BLaER1 (cell line): ENCODE measurements around the gene TRAM2.
A peak's percentile ranks its signal among the peaks of the same experiment; 100 is the strongest.

ENCODE experiments used
- H3K27ac ChIP-seq: shearing (Covaris generic); formaldehyde crosslinking; 2 replicates; pipeline ENCODE4 v1.8.1; 2022
- H3K27me3 ChIP-seq: shearing (Covaris generic); formaldehyde crosslinking; 2 replicates; pipeline ENCODE4 v1.8.1; 2022
- H3K36me3 ChIP-seq: shearing (Covaris generic); formaldehyde crosslinking; 2 replicates; pipeline ENCODE4 v1.8.1; 2022
- H3K4me1 ChIP-seq: shearing (Covaris generic); formaldehyde crosslinking; 2 replicates; pipeline ENCODE4 v1.8.1; 2022
- H3K4me2 ChIP-seq: shearing (Covaris generic); formaldehyde crosslinking; 2 replicates; pipeline ENCODE4 v1.8.1; 2022
- H3K4me3 ChIP-seq: shearing (Covaris generic); formaldehyde crosslinking; 2 replicates; pipeline ENCODE4 v1.8.1; 2022
- H3K9ac ChIP-seq: shearing (Covaris generic); formaldehyde crosslinking; 2 replicates; pipeline ENCODE4 v1.8.1; 2022
- H3K9me3 ChIP-seq: shearing (Covaris generic); formaldehyde crosslinking; 2 replicates; pipeline ENCODE4 v1.8.1; 2022
- H4K20me1 ChIP-seq: shearing (Covaris generic); formaldehyde crosslinking; 2 replicates; pipeline ENCODE4 v1.8.1; 2022
- Cebpa-rat ChIP-seq: shearing (Covaris generic); IDR thresholded peaks from 2 replicates; pipeline ENCODE4 v1.8.1; 2022

TRAM2 gene

DNA sequence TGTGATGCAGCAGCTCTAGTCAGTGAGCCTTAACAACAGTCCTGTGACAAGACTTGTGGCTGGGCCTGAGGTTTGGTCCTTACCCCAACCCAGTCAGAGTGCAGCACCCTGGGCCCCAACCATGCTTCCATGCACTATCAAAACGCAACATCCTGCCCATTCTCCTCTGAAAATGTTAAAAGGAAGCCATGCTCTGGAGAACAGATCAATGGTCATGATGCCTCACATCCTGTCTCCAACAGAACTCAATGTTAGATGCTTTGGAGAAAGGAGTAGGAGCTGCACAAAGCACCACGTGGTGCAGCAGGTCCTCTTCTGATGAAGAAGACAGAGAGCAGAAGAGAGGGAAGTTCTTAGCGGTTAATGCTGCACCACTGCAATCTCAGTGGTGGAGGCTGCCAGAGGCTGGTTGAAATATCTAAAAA is 41.9 kb downstream of the TRAM2 start:
- Histone ChIP-seq H4K20me1 (no peaks in the 10 kb centered on the region), H3K36me3 (peaks cover 46% of the 10 kb centered on the region), H3K9me3 (no peaks in the 10 kb centered on the region), H3K4me2 (peak overlapping the region; percentile 88), H3K27me3 (no peaks in the 10 kb centered on the region), H3K4me1 (peaks cover 77% of the 10 kb centered on the region), H3K9ac (peak overlapping the region; percentile 69; the same call in 1 of the 2 replicates), H3K27ac (peak overlapping the region; percentile 80), H3K4me3 (no peak overlapping the region)
- no peak for TF ChIP-seq Cebpa-rat

DNA sequence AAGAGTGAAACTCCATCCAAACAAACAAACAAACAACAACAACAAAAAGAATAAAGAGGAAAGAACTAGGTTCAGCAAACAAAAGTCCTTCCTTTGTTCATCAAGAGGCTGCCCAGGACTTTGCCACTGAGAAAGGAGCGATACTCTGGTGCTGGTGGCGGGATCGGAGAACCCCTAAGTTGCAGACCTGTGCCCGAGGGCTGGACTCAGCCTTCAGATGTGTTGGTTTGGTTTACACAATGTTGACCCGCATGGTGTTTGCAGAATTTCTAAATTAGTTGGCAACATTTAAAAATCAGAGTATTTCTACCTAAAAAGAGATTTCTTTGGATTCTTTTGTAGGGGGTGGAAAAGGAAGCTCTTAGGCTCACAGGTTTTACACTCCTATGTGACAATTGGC is 42.5 kb downstream of the TRAM2 start:
- H3K4me2 ChIP-seq = peak overlapping the region; percentile 88
- H4K20me1 ChIP-seq = no peaks in the 10 kb centered on the region
- H3K36me3 ChIP-seq = peaks cover 46% of the 10 kb centered on the region
- no peaks in the 10 kb centered on the region for H3K27me3 ChIP-seq
- no peak overlapping the region for H3K4me3 ChIP-seq
- peaks cover 71% of the 10 kb centered on the region for H3K4me1 ChIP-seq
- TF ChIP-seq Cebpa-rat = no peak
- H3K27ac ChIP-seq = peak overlapping the region; percentile 80
- no peaks in the 10 kb centered on the region for H3K9me3 ChIP-seq
- no peak overlapping the region for H3K9ac ChIP-seq

DNA sequence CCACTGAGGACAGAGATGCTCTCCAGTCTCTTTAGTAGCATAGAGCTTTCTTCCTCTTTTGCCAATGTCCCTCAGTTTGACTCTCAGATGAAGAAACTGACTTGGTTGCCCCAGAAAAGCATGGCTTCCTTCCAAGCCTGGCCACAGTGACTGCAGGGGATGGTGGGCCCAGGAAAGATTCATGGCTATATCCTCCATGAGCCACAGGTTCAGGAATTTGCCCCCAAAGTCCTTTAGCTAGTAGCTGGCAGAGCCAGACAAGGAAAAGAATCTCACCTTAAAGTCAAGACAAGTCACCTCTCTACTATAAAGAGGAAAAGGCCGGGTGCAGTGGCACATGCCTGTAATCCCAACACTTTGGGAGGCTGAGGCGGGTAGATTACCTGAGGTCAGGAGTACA is 43.4 kb downstream of the TRAM2 start:
- H3K4me3 ChIP-seq = no peak overlapping the region
- no peak overlapping the region for H3K9ac ChIP-seq
- TF ChIP-seq Cebpa-rat = no peak
- H3K4me2 ChIP-seq = peak overlapping the region; percentile 6
- peaks cover 62% of the 10 kb centered on the region for H3K4me1 ChIP-seq
- H4K20me1 ChIP-seq = no peaks in the 10 kb centered on the region
- H3K36me3 ChIP-seq = peaks cover 54% of the 10 kb centered on the region
- H3K27me3 ChIP-seq = no peaks in the 10 kb centered on the region
- H3K27ac ChIP-seq = peak overlapping the region; percentile 14; the same call in 1 of the 2 replicates
- no peaks in the 10 kb centered on the region for H3K9me3 ChIP-seq

DNA sequence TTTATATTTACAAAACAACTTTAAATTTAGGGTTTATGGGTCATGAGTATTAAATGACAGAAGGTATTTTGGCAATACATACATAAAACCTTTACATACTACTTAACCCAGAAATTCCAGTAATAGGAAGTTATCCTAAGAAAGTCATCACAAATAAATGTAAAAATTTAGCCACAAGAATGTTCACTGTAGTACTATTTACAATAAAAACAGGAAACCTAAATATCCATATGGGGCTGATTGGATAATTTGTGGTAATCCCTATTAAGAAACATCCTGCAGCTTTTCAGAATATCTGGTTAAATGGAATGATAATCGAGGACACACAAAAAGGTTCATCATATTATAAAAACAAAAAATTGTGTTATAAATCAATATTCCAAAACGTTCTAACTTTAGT is 44.4 kb downstream of the TRAM2 start:
- Histone ChIP-seq H3K27me3 (no peaks in the 10 kb centered on the region), H3K4me2 (no peak overlapping the region), H3K9me3 (no peaks in the 10 kb centered on the region), H4K20me1 (no peaks in the 10 kb centered on the region), H3K36me3 (peaks cover 65% of the 10 kb centered on the region), H3K4me3 (no peak overlapping the region), H3K9ac (no peak overlapping the region), H3K4me1 (peaks cover 52% of the 10 kb centered on the region), H3K27ac (no peak overlapping the region)
- TF ChIP-seq Cebpa-rat = no peak

DNA sequence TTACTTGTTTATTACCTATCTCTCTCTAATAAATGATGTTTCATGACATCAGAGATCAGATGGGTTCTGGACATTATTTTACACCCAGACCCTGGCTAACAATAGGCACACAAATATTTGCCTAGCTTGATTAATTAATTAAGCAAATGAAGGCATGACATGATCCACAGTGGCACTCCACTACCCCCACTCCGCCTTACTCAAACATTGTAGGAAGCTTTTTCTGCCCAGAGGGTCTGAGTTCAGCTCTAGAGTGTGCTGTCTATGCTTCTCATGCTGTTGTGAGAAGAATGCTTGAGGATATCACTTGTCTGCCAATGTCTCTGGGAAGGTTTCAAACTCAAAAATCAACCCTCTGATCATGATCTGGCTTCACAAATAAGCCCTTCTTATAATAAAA is 45.0 kb downstream of the TRAM2 start:
- no peaks in the 10 kb centered on the region for H3K9me3 ChIP-seq
- no peaks in the 10 kb centered on the region for H4K20me1 ChIP-seq
- TF ChIP-seq Cebpa-rat = no peak
- no peak overlapping the region for H3K4me3 ChIP-seq
- H3K27me3 ChIP-seq = no peaks in the 10 kb centered on the region
- H3K4me1 ChIP-seq = peaks cover 46% of the 10 kb centered on the region
- peaks cover 65% of the 10 kb centered on the region for H3K36me3 ChIP-seq
- H3K4me2 ChIP-seq = no peak overlapping the region
- 0 out of 2 replicates have a peak overlapping the region, but pooled peaks have one; percentile 37 for H3K27ac ChIP-seq
- no peak overlapping the region for H3K9ac ChIP-seq

DNA sequence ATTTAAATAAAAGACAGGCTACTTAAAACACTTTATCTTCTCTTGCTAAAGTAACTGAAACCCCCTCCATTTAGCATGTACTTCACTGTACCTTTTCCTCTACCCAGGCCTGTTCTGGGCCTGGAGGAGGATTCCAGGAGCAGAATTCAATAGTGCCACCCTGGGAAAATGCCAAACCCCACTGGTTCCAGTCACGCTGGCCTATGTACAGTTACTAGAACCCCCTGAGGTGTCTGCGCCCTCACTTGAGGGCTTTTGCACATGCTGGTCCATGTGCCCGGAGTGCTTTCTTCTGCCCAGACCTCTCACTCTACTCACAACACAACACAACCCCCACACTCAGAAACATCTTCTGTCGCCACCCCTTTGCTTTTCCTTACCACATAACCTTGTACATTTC is 45.5 kb downstream of the TRAM2 start:
- Histone ChIP-seq H3K27me3 (no peaks in the 10 kb centered on the region), H3K4me1 (peaks cover 42% of the 10 kb centered on the region), H3K4me3 (no peak overlapping the region), H3K36me3 (peaks cover 69% of the 10 kb centered on the region), H3K9me3 (no peaks in the 10 kb centered on the region), H3K9ac (no peak overlapping the region), H4K20me1 (no peaks in the 10 kb centered on the region), H3K27ac (0 out of 2 replicates have a peak overlapping the region, but pooled peaks have one; percentile 37), H3K4me2 (no peak overlapping the region)
- no peak for TF ChIP-seq Cebpa-rat

DNA sequence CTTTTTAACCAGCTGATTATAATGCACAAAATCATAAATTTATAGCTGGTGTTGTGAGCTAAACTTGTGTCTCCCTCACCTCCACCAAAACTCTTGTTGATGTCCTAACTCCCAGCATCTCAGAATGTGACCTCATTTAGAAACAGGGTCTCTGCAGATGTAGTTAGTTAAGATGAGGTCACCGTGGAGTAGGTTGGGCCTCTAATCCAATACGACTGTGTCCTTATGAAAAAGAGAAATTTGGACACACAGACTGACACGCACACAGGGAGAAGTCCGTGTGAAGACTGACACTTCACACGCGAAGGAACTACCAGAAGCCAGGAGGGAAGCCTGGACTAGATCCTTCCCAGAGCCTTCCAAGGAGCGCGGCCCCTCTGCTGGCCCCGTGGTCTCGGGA is 46.5 kb downstream of the TRAM2 start:
- Histone ChIP-seq H3K4me3 (no peak overlapping the region), H3K4me1 (peaks cover 31% of the 10 kb centered on the region), H3K9ac (no peak overlapping the region), H3K9me3 (no peaks in the 10 kb centered on the region), H3K27ac (0 out of 2 replicates have a peak overlapping the region, but pooled peaks have one; percentile 13), H3K27me3 (no peaks in the 10 kb centered on the region), H4K20me1 (no peaks in the 10 kb centered on the region), H3K4me2 (no peak overlapping the region), H3K36me3 (peaks cover 75% of the 10 kb centered on the region)
- no peak for TF ChIP-seq Cebpa-rat

DNA sequence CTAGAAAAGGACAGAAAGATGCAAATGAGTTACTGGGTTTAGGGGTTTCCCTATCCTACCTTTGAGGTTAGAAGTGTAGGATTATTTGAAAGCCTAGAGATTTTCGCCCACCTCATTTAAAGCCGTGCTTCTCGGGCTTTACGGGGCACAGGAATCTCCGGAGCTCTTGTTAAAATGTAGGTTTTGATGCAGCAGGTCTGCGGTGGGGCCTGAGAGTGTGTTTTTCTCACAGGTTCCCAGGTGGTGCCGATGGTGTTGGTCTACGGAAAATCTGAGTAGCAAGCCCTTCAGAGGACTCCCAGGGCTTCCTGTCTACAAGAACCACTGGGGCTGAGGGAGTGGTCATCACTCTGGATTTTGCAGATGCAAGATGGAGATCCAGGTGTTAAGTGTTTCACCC is 47.5 kb downstream of the TRAM2 start:
- H3K9ac ChIP-seq = no peak overlapping the region
- peaks cover 21% of the 10 kb centered on the region for H3K4me1 ChIP-seq
- no peak overlapping the region for H3K4me3 ChIP-seq
- peaks cover 8% of the 10 kb centered on the region; the same call in 1 of the 2 replicates for H4K20me1 ChIP-seq
- no peak for TF ChIP-seq Cebpa-rat
- H3K9me3 ChIP-seq = no peaks in the 10 kb centered on the region
- peaks cover 81% of the 10 kb centered on the region for H3K36me3 ChIP-seq
- H3K4me2 ChIP-seq = no peak overlapping the region
- H3K27me3 ChIP-seq = no peaks in the 10 kb centered on the region
- H3K27ac ChIP-seq = no peak overlapping the region

DNA sequence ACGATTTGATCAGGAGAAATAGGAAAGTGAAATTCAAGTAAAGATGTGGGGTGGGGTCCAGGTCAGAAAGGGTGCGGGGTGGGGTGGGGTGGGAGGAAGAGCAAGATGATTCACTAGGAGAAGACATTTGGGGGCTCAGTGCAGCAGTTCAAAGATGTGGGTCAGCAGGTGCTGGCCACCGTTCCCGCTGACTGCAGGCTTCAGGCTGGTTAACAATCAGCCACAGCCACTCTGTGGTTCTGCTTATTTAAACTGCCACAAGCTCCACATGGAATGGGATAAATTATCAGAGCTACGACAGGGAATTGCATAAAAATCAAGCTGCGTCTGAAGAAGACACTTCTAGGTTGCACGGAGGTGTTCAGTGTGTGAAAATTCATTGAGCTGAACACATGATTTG is 49.4 kb downstream of the TRAM2 start:
- no peak overlapping the region for H3K4me2 ChIP-seq
- TF ChIP-seq Cebpa-rat = no peak
- peaks cover 20% of the 10 kb centered on the region; the same call in 1 of the 2 replicates for H3K4me1 ChIP-seq
- H3K9ac ChIP-seq = no peak overlapping the region
- no peaks in the 10 kb centered on the region for H3K9me3 ChIP-seq
- peaks cover 76% of the 10 kb centered on the region for H3K36me3 ChIP-seq
- no peak overlapping the region for H3K27ac ChIP-seq
- H4K20me1 ChIP-seq = peaks cover 13% of the 10 kb centered on the region; the same call in 1 of the 2 replicates
- H3K4me3 ChIP-seq = no peak overlapping the region
- H3K27me3 ChIP-seq = no peaks in the 10 kb centered on the region

DNA sequence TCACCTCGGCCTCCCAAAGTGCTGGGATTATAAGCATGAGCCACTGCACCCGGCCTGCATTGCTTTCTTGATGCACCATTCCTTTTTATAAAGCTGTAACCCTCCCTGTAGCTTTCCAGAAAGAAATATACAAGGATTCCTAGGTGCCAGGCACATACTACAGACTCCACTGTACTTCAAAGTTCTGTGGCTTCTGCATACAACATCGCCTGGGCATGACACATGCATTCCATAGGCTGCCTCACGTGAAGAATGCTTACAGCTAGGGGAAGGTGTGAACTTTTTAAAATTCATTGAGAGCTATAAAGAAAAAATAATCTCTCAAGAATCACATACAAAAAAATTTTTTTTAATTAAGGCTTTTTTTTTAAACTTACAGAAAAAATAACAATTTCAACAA is 50.2 kb downstream of the TRAM2 start:
- H4K20me1 ChIP-seq = peaks cover 13% of the 10 kb centered on the region; the same call in 1 of the 2 replicates
- H3K4me2 ChIP-seq = no peak overlapping the region
- H3K4me3 ChIP-seq = no peak overlapping the region
- TF ChIP-seq Cebpa-rat = no peak
- H3K27me3 ChIP-seq = no peaks in the 10 kb centered on the region
- peaks cover 16% of the 10 kb centered on the region; the same call in 1 of the 2 replicates for H3K4me1 ChIP-seq
- H3K9ac ChIP-seq = no peak overlapping the region
- peaks cover 70% of the 10 kb centered on the region for H3K36me3 ChIP-seq
- no peaks in the 10 kb centered on the region for H3K9me3 ChIP-seq
- H3K27ac ChIP-seq = no peak overlapping the region

DNA sequence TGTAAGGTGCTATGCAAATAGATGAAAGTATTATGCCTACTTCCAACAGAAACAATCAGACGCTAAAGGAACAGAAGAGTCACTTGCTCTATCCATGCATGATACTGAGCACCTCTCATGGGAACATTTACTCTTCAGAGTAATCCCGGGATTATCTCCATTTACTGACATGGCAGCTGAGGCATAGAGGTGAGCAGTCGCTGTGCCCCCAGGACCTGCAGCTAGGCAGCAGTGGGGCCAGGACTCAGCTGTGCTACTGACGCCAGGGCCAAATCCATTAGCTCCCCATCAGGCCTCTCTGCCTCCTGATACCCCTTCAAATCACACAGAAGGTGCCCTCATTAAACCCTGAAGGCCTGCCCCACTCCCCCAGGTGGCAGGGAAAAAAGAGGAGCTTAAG is 51.9 kb downstream of the TRAM2 start:
- H3K27ac ChIP-seq = no peak overlapping the region
- no peak for TF ChIP-seq Cebpa-rat
- no peak overlapping the region for H3K4me3 ChIP-seq

More for the DNA sequence above, 51.9 kb downstream of the TRAM2 start:
- Histone ChIP-seq H3K27me3 (no peaks in the 10 kb centered on the region), H4K20me1 (peaks cover 13% of the 10 kb centered on the region; the same call in 1 of the 2 replicates), H3K4me2 (no peak overlapping the region), H3K4me1 (peaks cover 12% of the 10 kb centered on the region; the same call in 1 of the 2 replicates), H3K9me3 (no peaks in the 10 kb centered on the region), H3K9ac (no peak overlapping the region), H3K36me3 (peaks cover 65% of the 10 kb centered on the region)
